ENCODE data around the gene RNASEH1. TPM values are rescaled to one million over a fixed set of nuclear protein-coding genes. Genes with fewer than 3 reads are reported as not detected.
"Not testable (repeated sequence)": the region's sequence is repeated elsewhere in the genome, so short reads cannot be mapped to it uniquely, and the experiment has no call there.

Gene RNASEH1
- total RNA-seq, 3 donors from 2014 or later: 14.4 to 24.2 (median 19.5) TPM

DNA sequence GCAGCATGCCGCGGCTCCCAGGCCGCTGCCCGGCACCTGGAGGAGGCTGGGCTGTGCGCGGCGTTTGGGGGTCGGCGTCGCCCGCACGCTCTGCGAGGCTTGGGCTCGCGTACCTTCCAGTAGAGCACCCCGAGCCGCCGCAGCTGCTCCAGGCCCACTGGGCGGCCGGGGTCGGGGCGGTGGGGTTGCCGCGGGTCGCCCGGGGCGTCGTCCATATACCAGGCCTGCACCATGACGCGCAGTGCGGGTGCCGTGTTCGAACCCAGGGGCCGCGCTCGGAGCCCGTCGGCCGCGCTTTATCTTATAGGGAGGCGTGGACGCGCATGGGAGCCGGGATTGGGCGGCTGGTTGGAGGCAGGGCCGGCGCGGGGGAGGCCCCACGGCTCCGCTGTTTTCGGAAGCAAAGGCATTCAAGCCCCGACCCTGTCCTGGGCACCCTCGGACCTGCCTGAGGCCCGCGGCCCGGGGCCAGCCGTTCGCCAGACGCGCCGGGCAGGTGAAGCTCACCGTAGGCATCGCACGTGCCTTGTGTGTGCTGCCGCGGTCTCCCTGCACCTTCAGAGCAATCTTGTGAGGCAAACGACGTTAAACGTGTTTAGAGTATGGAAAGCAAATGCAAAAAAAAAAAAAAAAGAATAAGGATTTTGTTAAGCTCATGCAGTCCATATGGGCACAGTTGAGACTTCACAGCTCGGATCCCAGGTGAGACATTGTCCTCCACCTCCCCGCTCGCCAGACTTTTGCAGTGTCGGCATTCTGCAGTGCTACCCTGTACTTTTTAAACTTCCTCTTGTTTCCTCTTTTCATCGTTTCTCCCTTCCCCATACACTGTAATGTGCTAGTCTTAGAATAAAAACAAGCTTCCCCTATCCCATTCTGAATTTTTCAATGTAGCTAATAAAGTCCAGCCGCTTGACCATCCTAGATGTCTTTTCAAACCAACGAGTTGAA is 38.6 kb downstream of the RNASEH1 start, which contains the start of gene ADI1:
Gene ADI1 (minus strand): TSS at position 277 of the 951 bp plus-strand sequence. CDS start 44 bp downstream, at position 233.
- no peaks in the 10 kb centered on the region for H3K36me3 ChIP-seq (ENCODE audit: low read depth)
- intact Hi-C loops (cut with DNase I, micrococcal nuclease): no loop called here
- TF ChIP-seq, protein P1, sequence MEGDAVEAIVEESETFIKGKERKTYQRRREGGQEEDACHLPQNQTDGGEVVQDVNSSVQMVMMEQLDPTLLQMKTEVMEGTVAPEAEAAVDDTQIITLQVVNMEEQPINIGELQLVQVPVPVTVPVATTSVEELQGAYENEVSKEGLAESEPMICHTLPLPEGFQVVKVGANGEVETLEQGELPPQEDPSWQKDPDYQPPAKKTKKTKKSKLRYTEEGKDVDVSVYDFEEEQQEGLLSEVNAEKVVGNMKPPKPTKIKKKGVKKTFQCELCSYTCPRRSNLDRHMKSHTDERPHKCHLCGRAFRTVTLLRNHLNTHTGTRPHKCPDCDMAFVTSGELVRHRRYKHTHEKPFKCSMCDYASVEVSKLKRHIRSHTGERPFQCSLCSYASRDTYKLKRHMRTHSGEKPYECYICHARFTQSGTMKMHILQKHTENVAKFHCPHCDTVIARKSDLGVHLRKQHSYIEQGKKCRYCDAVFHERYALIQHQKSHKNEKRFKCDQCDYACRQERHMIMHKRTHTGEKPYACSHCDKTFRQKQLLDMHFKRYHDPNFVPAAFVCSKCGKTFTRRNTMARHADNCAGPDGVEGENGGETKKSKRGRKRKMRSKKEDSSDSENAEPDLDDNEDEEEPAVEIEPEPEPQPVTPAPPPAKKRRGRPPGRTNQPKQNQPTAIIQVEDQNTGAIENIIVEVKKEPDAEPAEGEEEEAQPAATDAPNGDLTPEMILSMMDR (IDR thresholded peaks at IDR 0.05): no peak

GRCh38 chr2:3518496-3519254 is 39.5 kb downstream of the RNASEH1 start:
- H3K9me3 ChIP-seq: peaks cover 4% of the 10 kb centered on the region
- TF ChIP-seq, protein P1 (IDR thresholded peaks at IDR 0.05): no peak
- H3K36me3 ChIP-seq (ENCODE audit: low read depth): no peaks in the 10 kb centered on the region
- peak; percentile 90 for ATAC-seq
- H3K4me1 ChIP-seq (ENCODE audit: low read depth): peaks cover 13% of the 10 kb centered on the region
- DNase-seq: peak; percentile 92 to 99 (median 98)
- H3K4me3 ChIP-seq: peak overlapping the region; percentile 76
- intact Hi-C loops (cut with DNase I, micrococcal nuclease): no loop called here

More for the DNA sequence above, 38.6 kb downstream of the RNASEH1 start, which contains the start of gene ADI1:
- ATAC-seq: peak; percentile 86
- Histone ChIP-seq H3K4me1 (ENCODE audit: low read depth) (peaks cover 13% of the 10 kb centered on the region), H3K9me3 (peaks cover 4% of the 10 kb centered on the region), H3K4me3 (peak within 1 kb of the TSS; percentile 76)
- peak; percentile 86 to 92 (median 91) for DNase-seq

DNA sequence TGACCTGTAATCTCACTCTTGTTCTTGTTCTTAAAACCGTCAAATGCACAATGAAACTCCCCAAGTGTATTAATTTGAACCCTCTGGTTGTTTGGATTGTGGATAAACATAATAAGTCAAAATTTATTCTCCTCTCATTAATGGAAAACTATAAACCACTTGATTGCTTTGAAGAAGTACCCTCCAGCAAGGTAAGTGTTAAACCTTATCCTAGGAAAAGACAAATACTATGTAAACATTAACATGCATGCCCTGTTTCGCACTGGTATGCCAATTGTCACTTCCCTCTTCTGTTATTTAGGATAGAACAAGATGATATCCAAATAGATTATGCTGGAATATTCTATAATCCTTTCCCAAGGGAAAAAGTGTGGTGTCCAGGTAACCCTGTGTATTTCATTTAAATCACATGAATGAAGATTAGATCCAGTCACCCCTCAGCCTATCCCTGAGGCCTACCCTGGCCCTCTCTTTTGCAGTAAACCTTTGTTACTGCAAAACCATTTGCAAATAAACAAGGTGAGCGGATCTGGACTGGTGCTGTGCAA is 40.1 kb downstream of the RNASEH1 start:
- intact Hi-C loops (cut with DNase I, micrococcal nuclease): no loop called here
- H3K36me3 ChIP-seq (ENCODE audit: low read depth): no peaks in the 10 kb centered on the region
- peaks cover 4% of the 10 kb centered on the region for H3K9me3 ChIP-seq
- DNase-seq (no peak), ATAC-seq (no peak)
- H3K4me3 ChIP-seq: peak overlapping the region; percentile 76
- TF ChIP-seq, protein P1 (IDR thresholded peaks at IDR 0.05): no peak
- peaks cover 13% of the 10 kb centered on the region for H3K4me1 ChIP-seq (ENCODE audit: low read depth)

DNA sequence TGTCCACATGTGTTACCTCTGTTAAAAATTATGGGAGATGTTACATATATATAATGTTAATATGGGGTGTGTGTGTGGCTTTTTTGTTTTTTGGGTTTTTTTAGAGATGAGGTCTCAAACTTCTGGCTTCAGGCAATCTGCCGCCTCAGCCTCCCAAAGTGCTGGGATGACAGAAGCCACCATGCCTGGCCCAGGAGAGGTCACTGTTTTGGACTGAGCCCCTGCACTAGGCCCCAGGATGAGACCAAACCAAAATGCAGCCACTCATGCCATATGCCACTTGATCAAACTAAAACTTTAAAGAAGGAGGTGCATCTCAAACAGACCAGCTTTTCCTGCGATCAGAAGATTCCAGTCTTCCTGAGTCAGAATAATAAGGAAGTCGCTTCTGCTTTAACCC is 41.3 kb downstream of the RNASEH1 start:
- ATAC-seq: no peak
- Histone ChIP-seq H3K36me3 (ENCODE audit: low read depth) (no peaks in the 10 kb centered on the region), H3K4me3 (no peak overlapping the region), H3K4me1 (ENCODE audit: low read depth) (peaks cover 13% of the 10 kb centered on the region), H3K9me3 (peaks cover 4% of the 10 kb centered on the region)
- no peak for DNase-seq
- intact Hi-C loops (cut with DNase I, micrococcal nuclease): no loop called here
- TF ChIP-seq, protein P1 (IDR thresholded peaks at IDR 0.05): no peak

DNA sequence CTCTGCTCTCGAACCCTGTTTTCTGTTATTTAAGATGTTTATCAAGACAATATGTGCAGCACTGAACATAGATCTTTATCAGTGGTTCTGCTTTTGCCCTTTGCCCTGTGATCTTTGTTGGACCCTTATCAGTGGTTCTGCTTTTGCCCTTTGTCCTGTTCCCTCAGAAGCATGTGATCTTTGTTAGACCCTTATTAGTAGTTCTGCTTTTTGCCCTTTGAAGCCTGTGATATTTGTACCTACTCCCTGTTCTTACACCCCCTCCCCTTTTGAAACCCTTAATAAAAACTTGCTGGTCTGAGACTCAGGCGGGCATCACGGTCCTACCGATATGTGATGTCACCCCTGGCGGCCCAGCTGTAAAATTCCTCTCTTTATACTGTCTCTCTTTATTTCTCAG is 42.7 kb downstream of the RNASEH1 start:
- H3K36me3 ChIP-seq (ENCODE audit: low read depth); DNase-seq; H3K4me3 ChIP-seq; H3K9me3 ChIP-seq; ATAC-seq; intact Hi-C loops (cut with DNase I, micrococcal nuclease): not testable (repeated sequence)
- peaks cover 11% of the 10 kb centered on the region for H3K4me1 ChIP-seq (ENCODE audit: low read depth)
